K562 (cell line): Measurements from ENCODE around the gene STON2. TPM values are rescaled to one million over a fixed set of nuclear protein-coding genes. Genes with fewer than 3 reads are reported as not detected.
A peak's percentile ranks its signal among the peaks of the same experiment; 100 is the strongest.

Experiments used
- ARNT ChIP-seq, 2 experiments: fragments of 450-650 bp; IDR thresholded peaks; 2 replicates each; pipeline ENCODE4 v1.6.1; 2016; ENCODE audit warnings: mild to moderate bottlenecking in 1 of 2
- GTF2A2 ChIP-seq: IDR thresholded peaks from 2 replicates; pipeline ENCODE4 v1.6.1; 2016; ENCODE audit warnings: mild to moderate bottlenecking, missing genetic modification characterization, missing compliant biosample characterization
- NCOA6 ChIP-seq: fragments of 450-650 bp; IDR thresholded peaks from 2 replicates; pipeline ENCODE4 v1.6.1; 2017; ENCODE audit warnings: mild to moderate bottlenecking
- NR4A1 ChIP-seq, 2 experiments: fragments of 250-450 bp in 1 of 2; fragments of 450-650 bp in 1 of 2; sonication (Bioruptor Pico) in 1 of 2; IDR thresholded peaks; 2 replicates each; pipeline versions ENCODE4 v1.4.0 to v1.6.1; 2016 to 2020; ENCODE audit warnings: mild to moderate bottlenecking in 2 of 2, missing compliant biosample characterization in 1 of 2, missing genetic modification characterization in 1 of 2, moderate library complexity in 1 of 2
- ZBTB7A ChIP-seq: IDR thresholded peaks from 2 replicates; pipeline ENCODE4 v1.6.1; 2011; ENCODE audit warnings: low read depth, mild to moderate bottlenecking, low read length, moderate library complexity, borderline replicate concordance; ENCODE audit not compliant: control insufficient read depth
- ZKSCAN1 ChIP-seq: fragments of 150-350 bp; IDR thresholded peaks from 2 replicates; pipeline ENCODE4 v1.6.1; 2016; ENCODE audit warnings: low read depth, low read length
- polyA plus RNA-seq, 8 experiments: library from polyadenylated mRNA; depleted of rRNA in 4 of 8; stranded (reverse) in 5 of 8; unstranded in 3 of 8; fragments of >200 nt; fragmentation: Nextera tagmentation in 2 of 8; fragmentation: Illumina TruSeq in 1 of 8; extraction: Ambion mirVana in 2 of 8; extraction: Trizol in 1 of 8; gene quantifications; 2 replicates each; pipeline versions ENCODE4 v1.2.1 to v1.2.3, GENCODE V29; 2011 to 2014; ENCODE audit warnings: inconsistent platforms in 1 of 8, missing spikeins in 1 of 8
- total RNA-seq, 7 experiments: library from RNA; depleted of rRNA in 6 of 7; stranded (reverse); fragments of >200 nt in 6 of 7; fragmentation: Illumina TruSeq in 2 of 7; extraction: Trizol in 2 of 7; gene quantifications; 2 replicates each; pipeline versions ENCODE4 v1.2.1 to v1.2.3, GENCODE V29; 2011 to 2021; ENCODE audit warnings: low replicate concordance in 1 of 7
- TF ChIP-seq, protein P1 (sequence below): fragments of 150-350 bp; conservative IDR thresholded peaks from 2 replicates; pipeline ENCODE4 v1.6.1; 2014; ENCODE audit warnings: low read length
- TF ChIP-seq, protein P2 (sequence below): fragments of 250-450 bp; sonication (Bioruptor Pico); IDR thresholded peaks from 2 replicates; pipeline ENCODE4 v1.5.0; 2021
- TF ChIP-seq, protein P3 (sequence below): fragments of 250-450 bp; sonication (Bioruptor Pico); IDR thresholded peaks from 2 replicates; pipeline ENCODE4 v1.9.0; 2021; ENCODE audit warnings: mild to moderate bottlenecking
- TF ChIP-seq, protein P4 (sequence below), 3 experiments: IDR thresholded peaks in 2 of 3; conservative IDR thresholded peaks in 1 of 3; 2 replicates each; pipeline ENCODE4 v1.5.1; 2011 to 2012; ENCODE audit warnings: low read length in 3 of 3, mild to moderate bottlenecking in 3 of 3, control low read depth in 2 of 3, improper control_type of control experiment in 1 of 3, inconsistent platforms in 1 of 3, low read depth in 1 of 3, mixed read lengths in 1 of 3, moderate library complexity in 1 of 3; ENCODE audit not compliant: insufficient read depth in 2 of 3
- TF ChIP-seq, protein P5 (sequence below): sonication (generic); formaldehyde crosslinking; IDR thresholded peaks from 2 replicates; pipeline ENCODE4 v1.8.0; 2022; ENCODE audit warnings: mild to moderate bottlenecking, missing genetic modification reagents, borderline replicate concordance
- TF ChIP-seq, protein P6 (sequence below): fragments of 450-650 bp; conservative IDR thresholded peaks from 2 replicates; pipeline ENCODE4 v1.6.1; 2016; ENCODE audit warnings: missing genetic modification characterization, low read depth, mild to moderate bottlenecking, control low read depth, missing compliant biosample characterization
- TF ChIP-seq, protein P7 (sequence below): fragments of 200-800 bp; sonication (Bioruptor generic); IDR thresholded peaks from 2 replicates; pipeline ENCODE4 v1.6.1; 2017; ENCODE audit warnings: missing genetic modification characterization, missing compliant biosample characterization

Gene STON2
- total and polyA plus RNA-seq, 9 of the 15 experiments (the other 6 are each of a cell fraction or from before 2014, with no cell fraction given) = 7.8 to 99.3 (median 53.5) TPM

DNA sequence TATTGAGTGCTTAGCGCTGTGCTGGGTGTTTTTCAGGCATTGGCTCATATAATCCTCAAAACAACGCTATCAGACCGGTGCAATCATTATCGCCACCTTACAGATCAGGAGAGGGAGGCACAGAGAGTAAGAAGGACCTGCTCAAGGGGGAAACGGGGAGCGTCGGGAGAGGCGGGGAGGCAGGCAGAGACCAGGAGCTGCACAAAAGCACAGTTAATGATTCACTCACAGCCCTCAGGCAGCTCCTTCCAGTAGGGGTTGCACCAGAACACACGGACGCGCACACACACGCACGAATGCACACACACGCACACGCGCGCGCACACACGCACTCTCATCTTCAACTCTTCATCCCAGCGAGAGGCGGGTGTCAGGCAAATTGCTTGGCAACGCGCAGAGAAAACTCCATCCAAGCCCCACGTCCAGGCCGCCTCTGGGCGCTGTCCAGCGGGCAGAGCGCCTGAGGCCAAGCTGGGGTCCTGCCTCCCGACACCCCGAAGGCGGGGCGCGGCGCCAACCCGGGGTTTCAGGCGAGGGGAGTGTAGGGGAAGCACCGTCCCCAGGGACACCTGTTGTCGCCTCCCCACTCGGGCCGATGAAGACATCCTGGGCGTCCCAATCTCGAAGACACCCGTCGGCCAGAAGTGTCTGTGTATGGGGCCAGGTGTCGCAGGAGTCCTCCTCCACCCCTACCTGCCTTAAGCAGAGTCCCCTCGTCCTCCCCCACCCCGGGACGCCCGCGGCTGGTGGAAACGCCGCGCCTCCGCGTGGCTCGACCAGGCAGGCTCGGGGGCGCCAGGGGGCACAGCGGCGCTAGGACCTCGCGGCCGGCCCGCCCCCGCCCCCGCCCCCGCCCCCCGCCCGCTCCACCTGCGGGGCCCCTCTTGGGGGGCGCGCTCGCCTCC is 35.5 kb upstream of the STON2 start (continued):
- TF ChIP-seq, protein P1, sequence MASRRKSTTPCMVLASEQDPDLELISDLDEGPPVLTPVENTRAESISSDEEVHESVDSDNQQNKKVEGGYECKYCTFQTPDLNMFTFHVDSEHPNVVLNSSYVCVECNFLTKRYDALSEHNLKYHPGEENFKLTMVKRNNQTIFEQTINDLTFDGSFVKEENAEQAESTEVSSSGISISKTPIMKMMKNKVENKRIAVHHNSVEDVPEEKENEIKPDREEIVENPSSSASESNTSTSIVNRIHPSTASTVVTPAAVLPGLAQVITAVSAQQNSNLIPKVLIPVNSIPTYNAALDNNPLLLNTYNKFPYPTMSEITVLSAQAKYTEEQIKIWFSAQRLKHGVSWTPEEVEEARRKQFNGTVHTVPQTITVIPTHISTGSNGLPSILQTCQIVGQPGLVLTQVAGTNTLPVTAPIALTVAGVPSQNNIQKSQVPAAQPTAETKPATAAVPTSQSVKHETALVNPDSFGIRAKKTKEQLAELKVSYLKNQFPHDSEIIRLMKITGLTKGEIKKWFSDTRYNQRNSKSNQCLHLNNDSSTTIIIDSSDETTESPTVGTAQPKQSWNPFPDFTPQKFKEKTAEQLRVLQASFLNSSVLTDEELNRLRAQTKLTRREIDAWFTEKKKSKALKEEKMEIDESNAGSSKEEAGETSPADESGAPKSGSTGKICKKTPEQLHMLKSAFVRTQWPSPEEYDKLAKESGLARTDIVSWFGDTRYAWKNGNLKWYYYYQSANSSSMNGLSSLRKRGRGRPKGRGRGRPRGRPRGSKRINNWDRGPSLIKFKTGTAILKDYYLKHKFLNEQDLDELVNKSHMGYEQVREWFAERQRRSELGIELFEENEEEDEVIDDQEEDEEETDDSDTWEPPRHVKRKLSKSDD = no peak
- TF ChIP-seq, protein P2, sequence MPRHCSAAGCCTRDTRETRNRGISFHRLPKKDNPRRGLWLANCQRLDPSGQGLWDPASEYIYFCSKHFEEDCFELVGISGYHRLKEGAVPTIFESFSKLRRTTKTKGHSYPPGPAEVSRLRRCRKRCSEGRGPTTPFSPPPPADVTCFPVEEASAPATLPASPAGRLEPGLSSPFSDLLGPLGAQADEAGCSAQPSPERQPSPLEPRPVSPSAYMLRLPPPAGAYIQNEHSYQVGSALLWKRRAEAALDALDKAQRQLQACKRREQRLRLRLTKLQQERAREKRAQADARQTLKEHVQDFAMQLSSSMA (CRISPR knock-in tag) = no peak
- TF ChIP-seq NCOA6 (no peak), NR4A1 (CRISPR knock-in tag; IDR thresholded peaks at IDR 0.05) (no peak), NR4A1 (tag; IDR thresholded peaks at IDR 0.05) (no peak), ZBTB7A (peak; percentile 73; the same call in 1 of the 2 replicates), GTF2A2 (tag) (no peak), ARNT (IDR thresholded peaks at IDR 0.05) (no peak), ZKSCAN1 (no peak)
- TF ChIP-seq, protein P3, sequence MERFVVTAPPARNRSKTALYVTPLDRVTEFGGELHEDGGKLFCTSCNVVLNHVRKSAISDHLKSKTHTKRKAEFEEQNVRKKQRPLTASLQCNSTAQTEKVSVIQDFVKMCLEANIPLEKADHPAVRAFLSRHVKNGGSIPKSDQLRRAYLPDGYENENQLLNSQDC (CRISPR knock-in tag) = no peak
- TF ChIP-seq, protein P4, sequence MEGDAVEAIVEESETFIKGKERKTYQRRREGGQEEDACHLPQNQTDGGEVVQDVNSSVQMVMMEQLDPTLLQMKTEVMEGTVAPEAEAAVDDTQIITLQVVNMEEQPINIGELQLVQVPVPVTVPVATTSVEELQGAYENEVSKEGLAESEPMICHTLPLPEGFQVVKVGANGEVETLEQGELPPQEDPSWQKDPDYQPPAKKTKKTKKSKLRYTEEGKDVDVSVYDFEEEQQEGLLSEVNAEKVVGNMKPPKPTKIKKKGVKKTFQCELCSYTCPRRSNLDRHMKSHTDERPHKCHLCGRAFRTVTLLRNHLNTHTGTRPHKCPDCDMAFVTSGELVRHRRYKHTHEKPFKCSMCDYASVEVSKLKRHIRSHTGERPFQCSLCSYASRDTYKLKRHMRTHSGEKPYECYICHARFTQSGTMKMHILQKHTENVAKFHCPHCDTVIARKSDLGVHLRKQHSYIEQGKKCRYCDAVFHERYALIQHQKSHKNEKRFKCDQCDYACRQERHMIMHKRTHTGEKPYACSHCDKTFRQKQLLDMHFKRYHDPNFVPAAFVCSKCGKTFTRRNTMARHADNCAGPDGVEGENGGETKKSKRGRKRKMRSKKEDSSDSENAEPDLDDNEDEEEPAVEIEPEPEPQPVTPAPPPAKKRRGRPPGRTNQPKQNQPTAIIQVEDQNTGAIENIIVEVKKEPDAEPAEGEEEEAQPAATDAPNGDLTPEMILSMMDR (IDR thresholded peaks at IDR 0.05 in 2 of 3, conservative IDR thresholded peaks at IDR 0.05 in 1 of 3; ENCODE audit: insufficient read depth in 2 of 3, low read depth in 1 of 3, low read length in 3 of 3) = peak in 1 of 3 experiments; percentile 14; a peak in 1 of 6 replicates
- TF ChIP-seq, protein P5, sequence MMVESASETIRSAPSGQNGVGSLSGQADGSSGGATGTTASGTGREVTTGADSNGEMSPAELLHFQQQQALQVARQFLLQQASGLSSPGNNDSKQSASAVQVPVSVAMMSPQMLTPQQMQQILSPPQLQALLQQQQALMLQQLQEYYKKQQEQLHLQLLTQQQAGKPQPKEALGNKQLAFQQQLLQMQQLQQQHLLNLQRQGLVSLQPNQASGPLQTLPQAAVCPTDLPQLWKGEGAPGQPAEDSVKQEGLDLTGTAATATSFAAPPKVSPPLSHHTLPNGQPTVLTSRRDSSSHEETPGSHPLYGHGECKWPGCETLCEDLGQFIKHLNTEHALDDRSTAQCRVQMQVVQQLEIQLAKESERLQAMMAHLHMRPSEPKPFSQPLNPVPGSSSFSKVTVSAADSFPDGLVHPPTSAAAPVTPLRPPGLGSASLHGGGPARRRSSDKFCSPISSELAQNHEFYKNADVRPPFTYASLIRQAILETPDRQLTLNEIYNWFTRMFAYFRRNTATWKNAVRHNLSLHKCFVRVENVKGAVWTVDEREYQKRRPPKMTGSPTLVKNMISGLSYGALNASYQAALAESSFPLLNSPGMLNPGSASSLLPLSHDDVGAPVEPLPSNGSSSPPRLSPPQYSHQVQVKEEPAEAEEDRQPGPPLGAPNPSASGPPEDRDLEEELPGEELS = no peak; the same call in 1 of the 2 replicates
- TF ChIP-seq, protein P6, sequence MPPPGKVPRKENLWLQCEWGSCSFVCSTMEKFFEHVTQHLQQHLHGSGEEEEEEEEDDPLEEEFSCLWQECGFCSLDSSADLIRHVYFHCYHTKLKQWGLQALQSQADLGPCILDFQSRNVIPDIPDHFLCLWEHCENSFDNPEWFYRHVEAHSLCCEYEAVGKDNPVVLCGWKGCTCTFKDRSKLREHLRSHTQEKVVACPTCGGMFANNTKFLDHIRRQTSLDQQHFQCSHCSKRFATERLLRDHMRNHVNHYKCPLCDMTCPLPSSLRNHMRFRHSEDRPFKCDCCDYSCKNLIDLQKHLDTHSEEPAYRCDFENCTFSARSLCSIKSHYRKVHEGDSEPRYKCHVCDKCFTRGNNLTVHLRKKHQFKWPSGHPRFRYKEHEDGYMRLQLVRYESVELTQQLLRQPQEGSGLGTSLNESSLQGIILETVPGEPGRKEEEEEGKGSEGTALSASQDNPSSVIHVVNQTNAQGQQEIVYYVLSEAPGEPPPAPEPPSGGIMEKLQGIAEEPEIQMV (tag) = no peak
- TF ChIP-seq, protein P7, sequence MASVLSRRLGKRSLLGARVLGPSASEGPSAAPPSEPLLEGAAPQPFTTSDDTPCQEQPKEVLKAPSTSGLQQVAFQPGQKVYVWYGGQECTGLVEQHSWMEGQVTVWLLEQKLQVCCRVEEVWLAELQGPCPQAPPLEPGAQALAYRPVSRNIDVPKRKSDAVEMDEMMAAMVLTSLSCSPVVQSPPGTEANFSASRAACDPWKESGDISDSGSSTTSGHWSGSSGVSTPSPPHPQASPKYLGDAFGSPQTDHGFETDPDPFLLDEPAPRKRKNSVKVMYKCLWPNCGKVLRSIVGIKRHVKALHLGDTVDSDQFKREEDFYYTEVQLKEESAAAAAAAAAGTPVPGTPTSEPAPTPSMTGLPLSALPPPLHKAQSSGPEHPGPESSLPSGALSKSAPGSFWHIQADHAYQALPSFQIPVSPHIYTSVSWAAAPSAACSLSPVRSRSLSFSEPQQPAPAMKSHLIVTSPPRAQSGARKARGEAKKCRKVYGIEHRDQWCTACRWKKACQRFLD (CRISPR knock-in tag) = peak; percentile 12; the same call in 1 of the 2 replicates
